Fibroblast of lung (primary cell): Measurements from ENCODE around the gene GPX4.

Experiments used
- CTCF ChIP-seq, 2 donors: IDR thresholded peaks in 1 of 2; conservative IDR thresholded peaks in 1 of 2; 1 replicate in 1 of 2; 2 replicates in 1 of 2; pipeline ENCODE4 v1.5.1; 2011 to 2012; ENCODE audit warnings: low read length in 2 of 2, control low read depth in 1 of 2, inconsistent platforms in 1 of 2, low read depth in 1 of 2, mild to moderate bottlenecking in 1 of 2
- EZH2 ChIP-seq: IDR thresholded peaks from 2 replicates; pipeline ENCODE4 v1.5.1; 2012; ENCODE audit warnings: low read length, control low read depth, mild to moderate bottlenecking; ENCODE audit errors: missing control alignments

- TF ChIP-seq CTCF (conservative IDR thresholded peaks at IDR 0.05 in 1 of 2, IDR thresholded peaks at IDR 0.05 in 1 of 2; ENCODE audit: low read depth in 1 of 2, low read length in 2 of 2) (no peak), EZH2 (no peak)
These were observed 24.3 kb downstream of the GPX4 start for GRCh38 chr19:1128106-1128505.
